ENCODE data around the gene ZNF827.

The ZNF827 gene

DNA sequence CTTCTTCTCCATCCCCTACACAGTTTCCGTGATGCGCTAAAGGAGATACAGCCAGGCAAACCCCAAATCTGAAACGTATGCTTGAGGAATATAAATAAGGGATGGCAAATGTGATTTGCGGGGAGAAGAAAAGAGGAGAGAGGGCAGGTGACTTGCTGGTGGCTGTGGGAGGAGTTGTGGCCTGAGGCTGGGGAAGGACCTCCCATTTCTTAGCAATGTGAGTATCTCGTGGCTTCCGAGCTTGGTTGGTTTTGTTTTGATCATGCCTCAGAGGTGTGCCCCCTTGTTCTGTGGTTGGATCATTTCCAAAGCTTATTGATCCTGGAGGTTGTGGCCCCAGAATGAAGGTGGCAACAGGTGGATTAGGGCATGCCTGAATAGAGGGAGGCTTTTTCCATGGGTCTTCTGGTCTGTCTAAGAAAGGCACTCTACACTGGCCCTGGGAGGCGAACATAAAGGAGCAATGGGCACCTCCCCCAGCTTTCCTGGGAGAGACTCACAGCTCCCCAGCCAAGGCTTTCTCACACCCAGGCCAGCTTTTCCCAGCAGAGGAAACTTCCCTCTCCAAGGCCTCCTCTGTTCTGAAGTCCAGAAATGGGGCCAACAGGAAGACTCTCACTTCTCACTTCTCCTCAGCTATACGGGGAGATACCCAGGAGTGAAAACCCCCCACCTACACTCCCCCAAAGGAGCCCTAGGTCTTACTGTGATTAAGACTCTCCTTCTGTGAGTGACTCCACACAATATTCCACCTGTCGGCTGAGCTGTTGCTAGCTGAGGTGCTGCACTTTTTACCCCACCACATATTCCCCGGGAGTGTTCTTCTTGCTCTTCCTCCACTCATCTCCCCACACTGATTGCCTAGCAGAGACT is 218.6 kb downstream of the ZNF827 start:
- no peak overlapping the region for H3K9ac ChIP-seq (ENCODE audit: low read depth, low read length)
- no peak overlapping the region for H3K27ac ChIP-seq (ENCODE audit: low read length)
- no peak overlapping the region for H3K4me3 ChIP-seq (ENCODE audit: low read length)
- H3K4me1 ChIP-seq (ENCODE audit: insufficient read depth, low read length), result peaks cover 4% of the 10 kb centered on the region; the same call in 1 of the 2 replicates
- H3K9me3 ChIP-seq (ENCODE audit: insufficient read depth, low read depth, low read length), result peaks cover 5% of the 10 kb centered on the region; the same call in 1 of the 2 replicates
- H3K27me3 ChIP-seq (ENCODE audit: insufficient read depth, low read length), result no peaks in the 10 kb centered on the region
- no peaks in the 10 kb centered on the region; the same call in 1 of the 2 replicates for H3K36me3 ChIP-seq (ENCODE audit: insufficient read depth, low read depth, low read length)

DNA sequence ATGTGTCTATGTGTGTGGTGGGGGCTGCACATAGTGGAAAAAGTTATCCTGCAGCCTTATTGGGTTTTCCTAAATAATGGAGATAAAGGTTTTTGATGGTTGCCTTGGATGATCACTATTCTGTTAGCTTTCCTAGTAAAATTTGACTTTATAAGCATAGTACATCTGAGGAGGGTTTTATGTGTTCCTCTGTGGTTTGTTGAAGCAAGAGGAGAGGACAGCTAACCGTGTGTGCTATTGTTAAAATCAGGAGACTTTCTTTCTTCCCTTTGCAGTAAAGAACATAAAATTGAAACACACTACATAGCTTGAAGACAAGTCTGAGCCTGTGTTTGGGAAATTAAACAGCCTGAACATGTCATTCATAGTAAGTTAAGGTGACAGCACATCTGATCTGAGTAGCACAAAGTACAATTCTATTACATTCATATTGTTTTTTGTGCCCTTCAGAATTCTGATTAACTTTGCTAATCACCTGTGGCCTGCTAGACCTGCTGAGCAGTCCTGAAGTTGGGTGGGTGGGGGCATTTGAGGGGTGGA is 221.9 kb downstream of the ZNF827 start:
- no peaks in the 10 kb centered on the region for H3K9me3 ChIP-seq (ENCODE audit: insufficient read depth, low read depth, low read length)
- no peak overlapping the region for H3K9ac ChIP-seq (ENCODE audit: low read depth, low read length)
- peaks cover 4% of the 10 kb centered on the region; the same call in 1 of the 2 replicates for H3K4me1 ChIP-seq (ENCODE audit: insufficient read depth, low read length)
- no peak overlapping the region for H3K4me3 ChIP-seq (ENCODE audit: low read length)
- H3K36me3 ChIP-seq (ENCODE audit: insufficient read depth, low read depth, low read length), result no peaks in the 10 kb centered on the region; the same call in 1 of the 2 replicates
- H3K27me3 ChIP-seq (ENCODE audit: insufficient read depth, low read length), result no peaks in the 10 kb centered on the region
- H3K27ac ChIP-seq (ENCODE audit: low read length), result no peak overlapping the region

DNA sequence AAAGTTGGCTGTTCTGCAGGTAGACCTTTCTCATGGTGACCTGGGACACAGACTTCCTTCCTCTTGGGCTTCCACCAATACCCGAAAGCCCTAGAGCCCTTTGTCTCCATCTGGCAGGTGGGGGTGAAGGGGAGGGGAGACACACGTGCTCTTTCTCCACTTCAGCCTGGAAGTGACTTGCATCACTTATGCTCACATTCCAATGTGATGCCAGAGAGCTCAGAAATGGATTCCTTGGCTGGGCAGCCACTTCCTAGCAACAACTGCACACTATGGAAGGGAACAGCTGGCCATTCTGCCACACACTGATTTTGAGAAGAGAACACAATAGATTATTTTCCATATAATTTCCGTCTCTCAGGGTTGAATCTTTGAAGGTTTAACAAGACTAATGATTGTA is 222.4 kb downstream of the ZNF827 start:
- Histone ChIP-seq H3K27ac (ENCODE audit: low read length) (no peak overlapping the region), H3K27me3 (ENCODE audit: insufficient read depth, low read length) (no peaks in the 10 kb centered on the region)

DNA sequence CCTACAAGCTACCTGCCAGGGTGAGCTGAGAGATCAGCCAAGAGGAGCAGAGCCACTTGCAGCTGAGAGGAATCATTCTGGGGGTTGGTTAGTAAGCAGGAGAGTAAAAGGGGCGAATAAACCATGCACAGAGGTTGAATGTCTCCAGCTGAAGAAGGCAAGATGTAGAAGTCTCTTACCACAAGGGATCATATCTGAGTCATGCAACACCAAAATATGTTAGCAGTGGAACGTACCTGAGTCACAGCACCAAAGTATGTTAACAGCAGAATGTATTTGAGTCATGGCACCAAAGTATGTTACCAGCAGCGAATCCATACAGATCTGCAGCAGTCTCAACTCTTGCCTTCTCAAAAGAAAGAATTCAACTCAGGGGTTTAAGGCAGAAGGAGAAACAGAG is 228.8 kb downstream of the ZNF827 start:
- H3K27ac ChIP-seq (ENCODE audit: low read length), result no peak overlapping the region
- H3K36me3 ChIP-seq (ENCODE audit: insufficient read depth, low read depth, low read length), result no peaks in the 10 kb centered on the region; the same call in 1 of the 2 replicates
- no peak overlapping the region for H3K9ac ChIP-seq (ENCODE audit: low read depth, low read length)
- peaks cover 4% of the 10 kb centered on the region for H3K4me1 ChIP-seq (ENCODE audit: insufficient read depth, low read length)
- H3K9me3 ChIP-seq (ENCODE audit: insufficient read depth, low read depth, low read length), result no peaks in the 10 kb centered on the region
- no peak overlapping the region for H3K4me3 ChIP-seq (ENCODE audit: low read length)
- H3K27me3 ChIP-seq (ENCODE audit: insufficient read depth, low read length), result no peaks in the 10 kb centered on the region

More for the DNA sequence above, 222.4 kb downstream of the ZNF827 start:
- no peak overlapping the region for H3K9ac ChIP-seq (ENCODE audit: low read depth, low read length)
- peaks cover 4% of the 10 kb centered on the region; the same call in 1 of the 2 replicates for H3K4me1 ChIP-seq (ENCODE audit: insufficient read depth, low read length)
- no peak overlapping the region for H3K4me3 ChIP-seq (ENCODE audit: low read length)
- no peaks in the 10 kb centered on the region; the same call in 1 of the 2 replicates for H3K36me3 ChIP-seq (ENCODE audit: insufficient read depth, low read depth, low read length)
- no peaks in the 10 kb centered on the region for H3K9me3 ChIP-seq (ENCODE audit: insufficient read depth, low read depth, low read length)

DNA sequence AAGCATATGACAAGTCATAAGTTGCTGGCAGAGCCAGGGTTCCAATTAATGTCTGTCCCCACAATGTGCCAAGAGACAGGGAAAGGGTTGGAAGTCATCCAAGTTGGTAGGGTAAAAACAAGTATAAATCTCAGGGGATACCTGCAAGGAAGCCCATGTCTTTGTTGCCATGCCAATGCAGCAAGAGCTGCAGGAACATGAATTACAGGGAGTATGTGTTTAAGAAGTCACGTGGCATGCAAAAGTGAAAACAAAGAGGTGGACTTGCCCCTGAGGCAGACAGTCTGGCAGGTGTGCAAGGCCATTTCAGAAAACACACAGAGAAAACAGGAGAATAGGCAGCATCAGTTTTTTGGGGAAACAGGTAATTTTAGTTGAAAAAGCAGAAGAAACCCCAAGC is 229.3 kb downstream of the ZNF827 start:
- Histone ChIP-seq H3K4me1 (ENCODE audit: insufficient read depth, low read length) (peaks cover 10% of the 10 kb centered on the region), H3K27ac (ENCODE audit: low read length) (no peak overlapping the region), H3K9me3 (ENCODE audit: insufficient read depth, low read depth, low read length) (no peaks in the 10 kb centered on the region), H3K4me3 (ENCODE audit: low read length) (no peak overlapping the region), H3K9ac (ENCODE audit: low read depth, low read length) (no peak overlapping the region), H3K27me3 (ENCODE audit: insufficient read depth, low read length) (no peaks in the 10 kb centered on the region), H3K36me3 (ENCODE audit: insufficient read depth, low read depth, low read length) (no peaks in the 10 kb centered on the region; the same call in 1 of the 2 replicates)

Data from iPS-20b (cell line).